Lung (tissue), 12 donors: ENCODE measurements around the gene GLT1D1. TPM values are rescaled to one million over a fixed set of nuclear protein-coding genes. Genes with fewer than 3 reads are reported as not detected.
A peak's percentile ranks its signal among the peaks of the same experiment; 100 is the strongest.

ENCODE experiments used
- ATAC-seq: fragments of 200-7000 bp; cut with Tn5 transposase; one replicate; pipeline ENCODE4 v1.9.1; 2020; ENCODE audit warnings: moderate number of reproducible peaks; ENCODE audit not compliant: insufficient read depth, low FRiP score
- DNase-seq, 3 donors: peaks; one replicate each; pipeline ENCODE4 v3.0.0-alpha.2; 2013 to 2017
- H3K27ac ChIP-seq, 2 donors: one replicate each; pipeline ENCODE4 v1.5.1; 2013; ENCODE audit warnings: mild to moderate bottlenecking in 2 of 2, moderate library complexity in 2 of 2, control low read depth in 1 of 2, inconsistent platforms in 1 of 2, low read depth in 1 of 2, low read length in 1 of 2
- H3K27me3 ChIP-seq, 3 donors: one replicate each; pipeline ENCODE4 v1.5.1; 2013; ENCODE audit warnings: low read length in 2 of 3; ENCODE audit not compliant: control insufficient read depth in 3 of 3, insufficient read depth in 3 of 3
- H3K36me3 ChIP-seq, 4 donors: one replicate each; pipeline ENCODE4 v1.5.1; 2013; ENCODE audit warnings: low read length in 4 of 4, mild to moderate bottlenecking in 1 of 4, moderate library complexity in 1 of 4; ENCODE audit not compliant: control insufficient read depth in 4 of 4, insufficient read depth in 4 of 4
- H3K4me1 ChIP-seq, 5 donors: one replicate each; pipeline ENCODE4 v1.5.1; 2013; ENCODE audit warnings: low read length in 5 of 5, mild to moderate bottlenecking in 2 of 5, moderate library complexity in 1 of 5; ENCODE audit not compliant: control insufficient read depth in 5 of 5, insufficient read depth in 5 of 5
- H3K4me3 ChIP-seq: one replicate; pipeline ENCODE4 v1.5.1; 2013; ENCODE audit warnings: mild to moderate bottlenecking, control low read depth, moderate library complexity
- H3K9ac ChIP-seq, 2 donors: one replicate each; pipeline ENCODE4 v1.5.1; 2013; ENCODE audit warnings: low read length in 2 of 2, control low read depth in 1 of 2; ENCODE audit not compliant: insufficient read depth in 1 of 2
- H3K9me3 ChIP-seq, 4 donors: one replicate each; pipeline ENCODE4 v1.5.1; 2013; ENCODE audit warnings: low read length in 3 of 4, mild to moderate bottlenecking in 1 of 4, moderate library complexity in 1 of 4; ENCODE audit not compliant: control insufficient read depth in 4 of 4, insufficient read depth in 3 of 4
- CTCF ChIP-seq: IDR thresholded peaks from 2 replicates; pipeline ENCODE4 v1.5.1; 2012; ENCODE audit warnings: mild to moderate bottlenecking; ENCODE audit errors: control extremely low read depth, extremely low read depth
- WGBS, 2 donors: extraction: QIAGEN DNeasy Blood & Tissue Kit; methylation state at CpG; one replicate each; pipeline ENCODE4 v1.1.7; 2013; 5-methylcytosine and 5-hydroxymethylcytosine counted together
- polyA plus RNA-seq, 2 donors: library from polyadenylated mRNA; stranded (reverse); fragments of 200-250 nt; gene quantifications; one replicate each; pipeline ENCODE4 v1.2.1, GENCODE V29; 2013
- total RNA-seq, 2 donors: library from RNA; depleted of rRNA in 1 of 2; stranded (reverse); fragments of >200 nt in 1 of 2; gene quantifications; one replicate each; pipeline ENCODE4 v1.2.1, GENCODE V29; 2014 to 2021
- donor health status: control.
- donor health status: control.
- donor health status: Bipolar disorder and iron deficiency.
- donor health status: healthy.
- donor health status: DM: yes; HTN: yes; CAD: no.

Gene GLT1D1
- total and polyA plus RNA-seq, 4 donors = 0.39 to 25.4 (median 4.2) TPM

- peaks cover 0 to 3% (median 0%) of the 10 kb centered on the region in 4 donors for H3K9me3 ChIP-seq
- no peaks in the 10 kb centered on the region for H3K4me1 ChIP-seq
- TF ChIP-seq CTCF = no peak
- peak in 2 of 3 donors; percentile 38 to 61 for DNase-seq
- H3K27ac ChIP-seq = no peak overlapping the region
- 41 to 43% methylated on average over 8 of the region's 8 CpGs for WGBS, 2 donors
- H3K27me3 ChIP-seq = no peaks in the 10 kb centered on the region
- ATAC-seq = peak; percentile 66
- no peaks in the 10 kb centered on the region for H3K36me3 ChIP-seq
- H3K9ac ChIP-seq = no peak overlapping the region
- H3K4me3 ChIP-seq = no peak overlapping the region
Measured at GRCh38 chr12:128920468-128920867, 67.2 kb downstream of the GLT1D1 start.

GRCh38 chr12:128928361-128928760, 75.1 kb downstream of the GLT1D1 start:
- Histone ChIP-seq H3K27ac (no peak overlapping the region), H3K9ac (no peak overlapping the region), H3K36me3 (no peaks in the 10 kb centered on the region), H3K4me3 (no peak overlapping the region), H3K27me3 (no peaks in the 10 kb centered on the region), H3K4me1 (no peaks in the 10 kb centered on the region), H3K9me3 (peaks cover 0 to 3% (median 0%) of the 10 kb centered on the region in 4 donors)
- TF ChIP-seq CTCF = no peak
- ATAC-seq = no peak
- no peak for DNase-seq
- WGBS, 2 donors = 86 to 92% methylated on average over 12 of the region's 12 CpGs

GRCh38 chr12:128929057-128929456, 75.8 kb downstream of the GLT1D1 start:
- H3K9me3 ChIP-seq = peaks cover 0 to 3% (median 0%) of the 10 kb centered on the region in 4 donors
- ATAC-seq (no peak), DNase-seq (no peak)
- H3K4me3 ChIP-seq = no peak overlapping the region
- no peak overlapping the region for H3K27ac ChIP-seq
- no peaks in the 10 kb centered on the region for H3K27me3 ChIP-seq
- H3K4me1 ChIP-seq = no peaks in the 10 kb centered on the region
- 89% methylated on average over 12 of the region's 12 CpGs for WGBS, 2 donors
- no peaks in the 10 kb centered on the region for H3K36me3 ChIP-seq
- TF ChIP-seq CTCF = no peak
- H3K9ac ChIP-seq = no peak overlapping the region

GRCh38 chr12:128930606-128931005, 77.3 kb downstream of the GLT1D1 start:
- peaks cover 0 to 3% (median 0%) of the 10 kb centered on the region in 4 donors for H3K9me3 ChIP-seq
- DNase-seq (no peak), ATAC-seq (no peak)
- no peak overlapping the region for H3K27ac ChIP-seq
- no peaks in the 10 kb centered on the region for H3K4me1 ChIP-seq
- 58 to 72% methylated on average over 13 of the region's 13 CpGs for WGBS, 2 donors
- H3K36me3 ChIP-seq = no peaks in the 10 kb centered on the region
- H3K9ac ChIP-seq = no peak overlapping the region
- no peak for TF ChIP-seq CTCF
- no peaks in the 10 kb centered on the region for H3K27me3 ChIP-seq
- no peak overlapping the region for H3K4me3 ChIP-seq
